Epidermal melanocyte (primary cell): ENCODE results near the gene MYOCD.
"Not testable (repeated sequence)": the region's sequence is repeated elsewhere in the genome, so short reads cannot be mapped to it uniquely, and the experiment has no call there.

Experiments
- DNase-seq: peaks from one replicate; pipeline ENCODE4 v3.0.0; 2011; ENCODE audit warnings: low spot score; ENCODE audit not compliant: insufficient read length

Gene MYOCD

DNA sequence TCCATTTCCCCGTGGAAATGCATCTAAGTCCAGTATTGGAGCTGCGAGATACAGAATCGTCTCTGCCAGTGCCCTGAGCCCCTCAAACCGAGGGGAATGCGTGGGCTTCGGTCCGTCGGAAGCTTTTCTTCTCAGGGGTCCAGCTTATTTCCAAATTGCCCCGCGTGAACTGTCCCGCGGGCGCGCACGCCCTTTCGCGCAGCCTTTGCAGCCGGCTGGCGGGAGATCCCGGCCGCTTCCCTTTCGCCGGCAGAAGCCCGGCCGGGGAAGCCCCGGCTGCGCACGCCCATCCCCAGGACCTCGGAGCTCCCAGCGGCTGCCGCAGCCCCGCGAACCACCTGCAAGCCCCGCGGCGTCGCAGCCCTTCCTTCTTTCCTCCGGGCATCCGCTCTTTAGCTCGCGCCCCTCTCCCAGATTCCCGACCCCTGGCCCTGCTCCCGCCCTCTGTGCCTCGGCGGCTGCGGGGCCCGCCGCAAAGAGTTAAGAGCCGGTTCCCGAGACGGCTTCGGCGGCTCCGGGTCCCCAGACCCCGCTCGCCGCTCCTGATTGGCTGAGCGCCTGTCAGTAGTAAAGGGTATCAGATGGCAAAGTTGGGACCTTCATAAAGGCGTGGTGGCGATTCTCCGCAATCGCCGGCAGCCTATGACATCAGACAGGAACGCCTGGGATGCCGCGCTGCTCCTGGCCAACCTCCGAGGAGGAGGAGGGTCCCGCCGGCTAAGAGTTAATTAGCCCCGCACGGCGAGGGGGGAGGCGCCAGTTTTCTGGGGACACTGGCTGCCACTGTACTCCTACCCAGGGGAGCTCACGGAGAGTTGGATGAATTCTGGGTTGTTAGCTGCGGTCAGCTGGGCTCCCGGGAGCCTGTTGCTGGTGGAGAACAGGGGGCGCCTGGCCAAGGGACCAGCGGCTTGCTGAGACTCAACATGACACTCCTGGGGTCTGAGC lies at the start of gene MYOCD:
Gene MYOCD, plus strand, starts transcription at position 628 of the 948 bp plus-strand sequence. Its CDS starts 299 bp downstream, at position 927.
- no peak for DNase-seq

DNA sequence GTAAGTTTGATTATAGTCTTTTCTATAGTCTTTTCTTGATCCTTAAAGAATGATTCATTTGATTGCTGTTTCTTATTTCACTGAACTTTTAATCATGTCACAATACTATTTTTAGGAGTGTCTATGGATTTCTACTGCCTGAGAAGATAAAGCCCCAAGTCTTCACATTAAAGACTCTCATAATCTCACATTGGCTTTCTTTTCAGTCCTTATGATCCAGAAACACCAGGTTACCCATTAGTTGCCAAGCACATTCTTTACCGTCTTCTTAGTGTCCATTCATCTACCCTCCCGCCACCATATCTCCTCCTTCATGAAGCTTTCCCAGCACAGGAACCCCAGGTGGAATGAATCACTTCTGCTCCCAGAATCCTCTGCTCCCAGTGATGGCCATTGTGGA lies 49.5 kb upstream of the MYOCD start:
- DNase-seq: no peak

- no peak for DNase-seq
These were observed 47.1 kb upstream of the MYOCD start for GRCh38 chr17:12618557-12618956.

- DNase-seq: no peak
These were observed 46.1 kb upstream of the MYOCD start for GRCh38 chr17:12619459-12620199.

DNA sequence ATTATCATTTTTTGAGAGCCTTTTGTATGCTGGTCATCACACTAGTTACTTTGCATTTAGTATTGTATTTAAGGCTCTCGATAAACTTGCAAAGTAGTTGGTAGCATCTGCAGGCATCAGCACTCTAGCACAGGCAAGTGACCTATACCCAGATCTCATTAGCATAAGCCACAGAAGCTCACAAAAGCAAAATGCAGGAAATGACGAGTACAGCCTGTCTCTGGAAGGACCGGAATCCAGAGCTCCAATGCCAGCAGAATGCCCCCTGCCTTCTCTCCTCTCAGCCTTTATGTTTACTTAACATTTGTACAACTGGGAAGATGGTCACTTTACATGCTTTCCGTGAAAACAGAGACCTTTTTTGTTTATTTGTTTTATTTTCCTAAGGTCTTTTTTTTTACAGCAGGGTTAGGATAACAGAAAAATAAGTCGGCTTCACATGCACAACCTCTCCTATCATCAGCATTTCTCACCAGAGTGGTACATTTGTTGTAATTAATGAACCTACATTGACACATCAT lies 45.4 kb upstream of the MYOCD start:
- no peak for DNase-seq

GRCh38 chr17:12622726-12623125 lies 43.0 kb upstream of the MYOCD start:
- no peak for DNase-seq

GRCh38 chr17:12623220-12623848 lies 42.4 kb upstream of the MYOCD start:
- DNase-seq: no peak

DNA sequence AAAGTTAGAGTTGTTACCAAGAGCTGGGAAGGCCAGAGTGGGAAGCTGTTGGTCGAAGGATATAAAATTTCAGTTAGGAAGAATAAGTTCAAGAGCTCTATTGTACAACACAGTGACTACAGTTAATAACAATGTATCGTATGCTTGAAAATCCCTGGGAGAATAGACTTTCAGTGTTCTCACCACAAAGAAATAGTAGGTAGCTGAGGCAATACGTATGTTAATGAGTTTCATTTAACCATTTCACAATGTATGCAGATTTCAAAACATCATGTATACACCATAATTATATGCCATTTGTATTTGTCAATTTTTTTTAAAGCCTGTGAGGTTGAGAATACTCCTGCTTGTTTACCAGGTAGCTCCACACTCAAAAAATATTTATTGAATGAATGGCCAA lies 41.5 kb upstream of the MYOCD start:
- no peak for DNase-seq

DNA sequence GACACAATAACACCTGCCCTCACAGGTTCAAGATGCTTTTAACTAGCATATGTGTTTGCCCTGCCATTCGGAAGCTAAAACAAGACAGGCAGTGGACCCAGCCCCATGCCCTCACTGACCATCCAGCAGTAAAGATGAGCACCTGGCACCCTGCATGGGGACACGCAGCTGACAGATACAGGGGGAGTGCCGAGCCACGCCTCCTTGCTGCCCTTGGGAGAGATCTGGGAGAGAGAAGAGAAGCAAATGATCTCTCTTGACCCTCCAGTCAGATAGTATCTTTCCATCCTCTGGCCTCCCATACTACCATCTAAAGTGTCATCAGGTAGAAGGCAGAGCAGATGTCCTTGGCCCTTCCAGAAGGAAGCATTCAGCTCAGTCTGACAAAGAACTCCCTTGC lies 40.6 kb upstream of the MYOCD start:
- no peak for DNase-seq

DNA sequence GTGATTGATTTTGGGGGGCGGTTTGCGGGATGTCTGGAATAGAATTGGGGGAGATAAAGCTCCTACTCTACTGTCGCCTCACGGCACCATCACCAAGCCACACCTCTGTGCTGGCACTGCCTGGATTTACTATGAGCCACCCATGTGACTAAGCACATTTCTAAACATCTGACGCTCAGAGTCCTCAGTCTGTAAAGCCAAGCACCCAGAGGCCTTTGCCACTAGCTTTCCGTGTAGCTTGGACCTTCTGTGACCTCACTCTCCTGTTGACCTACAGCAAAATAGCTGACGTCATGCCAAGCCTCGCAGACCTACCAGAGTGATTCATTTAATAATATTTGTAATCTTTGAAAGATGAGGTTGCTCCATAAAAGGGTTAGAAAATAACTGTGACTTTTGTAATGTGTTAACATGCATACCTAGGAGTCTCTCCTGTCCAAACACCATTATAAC lies 38.5 kb upstream of the MYOCD start:
- DNase-seq: no peak

GRCh38 chr17:12627781-12628451 lies 37.8 kb upstream of the MYOCD start:
- no peak for DNase-seq

DNA sequence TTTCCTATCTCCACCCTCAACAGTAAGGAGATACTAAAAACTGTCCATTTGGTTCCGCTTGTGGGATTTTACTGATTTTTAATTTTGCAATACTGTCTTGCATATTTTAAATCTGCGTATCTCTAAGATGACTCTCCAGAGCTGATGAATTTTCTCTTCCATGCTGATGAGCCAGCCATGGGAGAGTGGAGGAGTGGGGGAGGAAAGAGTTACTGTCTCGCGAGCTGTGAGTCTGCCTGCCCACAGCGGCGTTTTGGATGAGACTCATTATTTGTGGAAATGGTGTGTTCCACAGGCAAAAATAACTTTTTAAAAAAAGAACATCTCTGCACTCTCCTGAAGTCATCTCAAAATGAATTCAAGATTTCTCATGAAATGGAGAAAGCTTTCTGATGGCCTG lies 34.6 kb upstream of the MYOCD start:
- no peak for DNase-seq

GRCh38 chr17:12632785-12633184 lies 32.9 kb upstream of the MYOCD start:
- DNase-seq: no peak

DNA sequence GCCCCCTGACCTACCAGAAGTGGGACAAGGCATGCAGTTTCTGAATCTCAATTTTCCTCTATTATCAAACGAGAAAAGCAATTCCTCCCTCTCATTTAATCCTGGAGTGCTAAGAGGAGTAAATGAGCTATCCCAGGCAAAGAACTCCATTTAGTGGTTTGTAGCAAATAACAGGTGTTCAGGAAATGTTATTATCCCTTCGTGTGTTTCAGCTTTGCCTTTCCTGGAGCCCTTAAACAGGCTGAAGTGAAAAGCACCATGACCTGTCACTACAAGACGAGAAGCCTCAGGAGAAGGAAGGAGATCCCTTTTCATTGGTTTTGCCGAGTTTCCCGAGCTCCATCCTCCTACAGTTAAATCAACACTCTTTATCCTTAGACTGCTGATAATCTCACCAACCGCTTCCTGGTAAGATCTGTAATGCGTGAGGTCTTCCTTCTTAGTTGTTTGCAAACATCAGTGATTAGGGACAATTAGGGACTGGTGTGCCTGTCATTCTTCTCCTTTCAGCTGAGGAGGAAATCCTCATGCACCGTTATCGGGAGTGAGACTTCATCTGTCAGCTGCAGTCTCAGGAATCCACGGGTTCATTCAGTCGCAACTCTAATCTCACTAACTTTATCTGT lies 30.8 kb upstream of the MYOCD start:
- DNase-seq: no peak

DNA sequence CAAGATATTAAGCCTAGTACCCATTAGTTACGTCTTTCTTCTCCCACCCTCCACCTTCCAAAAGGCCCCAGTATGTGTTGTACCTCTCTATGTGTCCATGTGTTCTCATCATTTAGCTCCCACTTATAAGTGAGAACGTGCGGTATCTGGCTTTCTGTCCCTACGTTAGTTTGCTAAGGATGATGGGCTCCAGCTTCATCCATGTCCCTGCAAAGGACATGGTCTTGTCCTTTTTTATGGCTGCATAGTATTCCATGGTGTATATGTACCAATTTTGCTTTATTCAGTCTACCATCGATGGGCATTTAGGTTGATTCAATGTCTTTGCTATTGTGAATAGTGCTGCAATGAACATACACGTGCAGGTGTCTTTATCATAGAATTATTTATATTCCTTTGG lies 29.7 kb upstream of the MYOCD start:
- DNase-seq: not testable (repeated sequence)

DNA sequence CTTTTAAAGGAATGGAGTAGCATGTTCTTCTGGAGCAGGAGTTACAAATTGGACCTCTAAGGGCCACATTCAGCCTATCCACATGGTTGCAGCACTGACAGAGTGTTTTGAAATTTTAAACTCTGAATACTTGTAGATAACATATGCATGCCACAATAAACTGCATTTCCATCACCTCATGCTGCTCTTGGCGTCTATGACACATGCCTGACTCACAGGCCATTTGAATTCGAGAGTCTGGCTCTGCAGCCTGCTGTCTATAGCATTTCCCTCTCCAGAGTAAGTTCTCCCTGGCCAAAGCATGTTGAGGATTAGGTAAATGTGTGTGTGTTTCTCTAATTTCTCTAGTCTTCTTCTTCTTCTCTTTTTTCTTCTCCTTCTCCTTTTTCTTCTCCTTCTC lies 28.7 kb upstream of the MYOCD start:
- no peak for DNase-seq

DNA sequence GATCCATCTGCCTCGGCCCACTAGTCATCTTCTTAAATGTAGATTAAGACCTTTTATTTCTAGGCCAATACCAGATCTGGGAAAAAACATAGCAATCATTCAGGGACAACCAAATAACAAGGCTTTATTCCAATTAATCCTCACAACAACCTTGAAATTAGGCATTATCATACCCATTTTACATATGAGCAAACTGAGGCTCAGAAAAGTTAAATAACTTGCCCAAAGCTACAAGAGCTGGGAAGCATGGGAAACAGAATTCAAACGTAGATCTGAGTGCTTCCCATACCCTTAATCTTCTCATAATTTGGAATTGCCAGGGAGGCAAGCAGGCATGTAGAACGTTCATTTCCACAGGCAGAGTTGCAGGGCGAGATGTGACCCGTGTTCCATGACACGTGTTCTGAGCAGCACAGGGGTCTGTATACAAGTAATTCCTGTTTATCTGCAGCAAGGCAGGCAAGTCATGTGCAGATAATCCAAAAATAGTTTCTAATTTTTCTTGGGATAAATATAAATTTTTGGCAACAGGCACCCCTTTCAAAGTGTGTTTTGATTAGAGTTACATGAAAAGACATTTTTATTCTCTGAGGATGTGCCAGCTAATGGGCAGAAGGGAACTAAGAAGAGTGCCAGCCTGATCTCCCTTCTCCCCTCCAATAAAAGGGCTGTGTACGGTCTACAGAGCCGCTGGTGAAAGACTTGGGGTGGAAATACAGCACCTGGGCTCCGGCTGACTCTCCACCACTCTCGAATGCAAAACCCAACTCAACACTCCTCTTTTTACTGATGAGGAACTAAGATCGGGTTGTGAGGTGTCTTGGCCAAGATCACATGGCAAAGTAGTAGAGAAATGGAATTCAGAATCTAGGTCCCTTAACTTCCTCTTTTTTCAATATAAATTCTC lies 27.7 kb upstream of the MYOCD start:
- DNase-seq: no peak

GRCh38 chr17:12640364-12640763 lies 25.3 kb upstream of the MYOCD start:
- no peak for DNase-seq

DNA sequence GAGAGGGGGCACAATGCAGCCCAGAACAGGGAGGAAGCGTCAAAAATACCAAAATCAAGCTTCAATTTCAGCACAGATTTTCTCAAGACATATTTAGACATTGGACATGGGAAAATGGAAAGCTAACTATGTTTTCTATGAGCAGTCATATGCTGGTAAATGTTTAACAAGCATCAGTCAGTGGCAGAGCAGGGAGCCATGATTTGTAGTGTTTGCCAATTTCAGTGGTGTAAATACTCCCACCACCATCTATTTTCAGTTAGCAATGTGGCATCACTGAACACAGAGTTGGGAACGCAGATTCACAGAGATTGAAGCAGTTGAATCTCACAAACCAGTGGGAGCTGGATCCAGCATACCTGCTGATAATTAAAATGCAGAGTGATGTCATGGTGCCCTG lies 24.6 kb upstream of the MYOCD start:
- no peak for DNase-seq

GRCh38 chr17:12642034-12642433 lies 23.7 kb upstream of the MYOCD start:
- DNase-seq: no peak
